Upper lobe of right lung (tissue), 1 donor: ENCODE results near the gene AP3B1. TPM values are rescaled to one million over a fixed set of nuclear protein-coding genes. Genes with fewer than 3 reads are reported as not detected.

ENCODE experiments used
- ATAC-seq: fragments of 200-7000 bp; cut with Tn5 transposase; one replicate; pipeline ENCODE4 v1.9.1; 2020; ENCODE audit warnings: mild to moderate bottlenecking, moderate library complexity
- DNase-seq: peaks from one replicate; pipeline ENCODE4 v3.0.0-alpha.2; 2020
- H3K27ac ChIP-seq: fragments of 200-600 bp; one replicate; pipeline ENCODE4 v1.8.0; 2022
- H3K27me3 ChIP-seq: fragments of 200-600 bp; one replicate; pipeline ENCODE4 v1.8.0; 2022; ENCODE audit warnings: mild to moderate bottlenecking
- H3K36me3 ChIP-seq: fragments of 200-600 bp; one replicate; pipeline ENCODE4 v1.8.0; 2022
- H3K4me1 ChIP-seq: fragments of 200-600 bp; one replicate; pipeline ENCODE4 v1.8.0; 2022
- H3K4me3 ChIP-seq: fragments of 200-600 bp; one replicate; pipeline ENCODE4 v1.8.0; 2022; ENCODE audit warnings: mild to moderate bottlenecking
- H3K9me3 ChIP-seq: fragments of 200-600 bp; one replicate; pipeline ENCODE4 v1.8.0; 2022
- CTCF ChIP-seq: fragments of 200-600 bp; IDR thresholded peaks from one replicate; pipeline ENCODE4 v1.8.0; 2022; ENCODE audit warnings: antibody characterized with exemption
- intact Hi-C: fragments of 100-400 bp; cut with DNase I; formaldehyde crosslinking; loops from one replicate; pipeline ENCODE4 v1.11.0; 2022
- total RNA-seq: library from RNA; stranded (reverse); fragmentation: NEBNext Ultra II Directional; extraction: Animal tissue kit (Norgen Biotek cat#: 25700); gene quantifications from one replicate; pipeline ENCODE4 v1.2.1, GENCODE V29; 2021
- donor health status: DM: no; HTN: yes; CAD: no; lungs with severe emphysema.

The AP3B1 gene
- total RNA-seq, 1 donor from 2014 or later = 32.9 TPM

GRCh38 chr5:78006449-78006848 lies 288.0 kb downstream of the AP3B1 start:
- intact Hi-C loops = no loop called here
- no peak overlapping the region for H3K4me3 ChIP-seq
- H3K27me3 ChIP-seq = no peaks in the 10 kb centered on the region
- H3K36me3 ChIP-seq = peaks cover 8% of the 10 kb centered on the region
- DNase-seq = no peak
- TF ChIP-seq CTCF = no peak
- no peaks in the 10 kb centered on the region for H3K9me3 ChIP-seq
- no peak for ATAC-seq
- H3K4me1 ChIP-seq = no peaks in the 10 kb centered on the region
- no peak overlapping the region for H3K27ac ChIP-seq

- ATAC-seq = no peak
- intact Hi-C loops = no loop called here
These were observed 289.3 kb downstream of the AP3B1 start for GRCh38 chr5:78005021-78005785.

GRCh38 chr5:78004559-78004958 lies 289.9 kb downstream of the AP3B1 start:
- H3K36me3 ChIP-seq = peaks cover 8% of the 10 kb centered on the region
- no peak overlapping the region for H3K4me3 ChIP-seq
- TF ChIP-seq CTCF = no peak
- H3K9me3 ChIP-seq = no peaks in the 10 kb centered on the region
- no peaks in the 10 kb centered on the region for H3K4me1 ChIP-seq
- H3K27ac ChIP-seq = no peak overlapping the region
- no peak for DNase-seq
- ATAC-seq = no peak
- H3K27me3 ChIP-seq = no peaks in the 10 kb centered on the region
- intact Hi-C loops = no loop called here

More at GRCh38 chr5:78005021-78005785, 289.3 kb downstream of the AP3B1 start:
- no peak overlapping the region for H3K27ac ChIP-seq
- no peaks in the 10 kb centered on the region for H3K9me3 ChIP-seq
- TF ChIP-seq CTCF = no peak
- H3K27me3 ChIP-seq = no peaks in the 10 kb centered on the region
- no peaks in the 10 kb centered on the region for H3K4me1 ChIP-seq
- no peak for DNase-seq
- H3K36me3 ChIP-seq = peaks cover 8% of the 10 kb centered on the region
- H3K4me3 ChIP-seq = no peak overlapping the region

GRCh38 chr5:78003919-78004318 lies 290.6 kb downstream of the AP3B1 start:
- no peak for ATAC-seq
- no peak for DNase-seq
- H3K27ac ChIP-seq = no peak overlapping the region
- no peaks in the 10 kb centered on the region for H3K4me1 ChIP-seq
- TF ChIP-seq CTCF = no peak
- H3K36me3 ChIP-seq = peaks cover 8% of the 10 kb centered on the region
- no peaks in the 10 kb centered on the region for H3K27me3 ChIP-seq
- H3K9me3 ChIP-seq = no peaks in the 10 kb centered on the region
- intact Hi-C loops = no loop called here
- H3K4me3 ChIP-seq = no peak overlapping the region

GRCh38 chr5:78003450-78003849 lies 291.0 kb downstream of the AP3B1 start:
- no peak for TF ChIP-seq CTCF
- H3K27ac ChIP-seq = no peak overlapping the region
- H3K4me1 ChIP-seq = no peaks in the 10 kb centered on the region
- ATAC-seq (no peak), DNase-seq (no peak)
- no peaks in the 10 kb centered on the region for H3K27me3 ChIP-seq
- no peaks in the 10 kb centered on the region for H3K9me3 ChIP-seq
- H3K4me3 ChIP-seq = no peak overlapping the region
- intact Hi-C loops = no loop called here
- H3K36me3 ChIP-seq = peaks cover 8% of the 10 kb centered on the region
